C4-2B (cell line): Measurements from ENCODE around the gene PRKCE.

Experiments
- CTCF ChIP-seq: fragments of 450-650 bp; conservative IDR thresholded peaks from 2 replicates; pipeline ENCODE4 v1.5.1; 2017; ENCODE audit warnings: mild to moderate bottlenecking
- ZFX ChIP-seq: fragments of 450-650 bp; IDR thresholded peaks from 2 replicates; pipeline ENCODE4 v1.6.1; 2017

- TF ChIP-seq CTCF (no peak), ZFX (no peak)
Observed at GRCh38 chr2:45709137-45709536, 57.7 kb downstream of the PRKCE start.
